NB4 (cell line): ENCODE results near the gene HDGF.

Source experiments
- DNase-seq: peaks from one replicate; pipeline ENCODE4 v3.0.0; 2010; ENCODE audit warnings: low read depth
- H3K4me3 ChIP-seq: one replicate; pipeline ENCODE4 v1.5.1; 2011; ENCODE audit warnings: mild to moderate bottlenecking, low read depth, low read length, moderate library complexity
- CTCF ChIP-seq: IDR thresholded peaks from one replicate; pipeline ENCODE4 v1.5.1; 2012; ENCODE audit warnings: low read depth, low read length
- MAX ChIP-seq: IDR thresholded peaks from 2 replicates; pipeline ENCODE4 v1.6.1; 2011; ENCODE audit warnings: low read depth, low read length
- MYC ChIP-seq: IDR thresholded peaks from 2 replicates; pipeline ENCODE4 v1.6.1; 2011; ENCODE audit warnings: low read depth, low read length
- POLR2A ChIP-seq: IDR thresholded peaks from 2 replicates; pipeline ENCODE4 v1.6.1; 2011; ENCODE audit warnings: mild to moderate bottlenecking; ENCODE audit not compliant: insufficient read length; ENCODE audit errors: extremely low read depth

HDGF gene

GRCh38 chr1:156733989-156734584 lies 17.4 kb downstream of the HDGF start:
- H3K4me3 ChIP-seq = no peak overlapping the region
- no peak for TF ChIP-seq POLR2A
- TF ChIP-seq MAX = no peak
- no peak for TF ChIP-seq MYC
- no peak for TF ChIP-seq CTCF
- no peak for DNase-seq

- peak; percentile 98 for DNase-seq
- H3K4me3 ChIP-seq = peak within 1 kb of the TSS; percentile 100
- TF ChIP-seq POLR2A (peak; percentile 63), MAX (peak; percentile 85), CTCF (no peak), MYC (peak; percentile 72)
These were observed 22.6 kb downstream of the HDGF start, which contains the start of gene ISG20L2 for GRCh38 chr1:156728599-156729462. Gene ISG20L2 (minus strand): TSS chr1:156728766. CDS start chr1:156727652, 1,114 bp downstream.

- DNase-seq = peak; percentile 87
- peak within 1 kb of the TSS; percentile 100 for H3K4me3 ChIP-seq
- TF ChIP-seq MYC (peak; percentile 24; the same call in 1 of the 2 replicates), CTCF (no peak), POLR2A (peak; percentile 38), MAX (no peak)
These were observed 23.4 kb downstream of the HDGF start, which contains the start of gene METTL25B for GRCh38 chr1:156727926-156728598. Gene METTL25B (plus strand): TSS chr1:156728469. CDS start chr1:156729105, 636 bp downstream.

- H3K4me3 ChIP-seq = peak overlapping the region; percentile 100
- DNase-seq = no peak
- TF ChIP-seq MAX (no peak), MYC (no peak), POLR2A (no peak), CTCF (no peak)
These were observed 24.0 kb downstream of the HDGF start for GRCh38 chr1:156727492-156727891.

- H3K4me3 ChIP-seq = peak overlapping the region; percentile 100
- DNase-seq = peak; percentile 86
- TF ChIP-seq CTCF = peak; percentile 72
- no peak for TF ChIP-seq POLR2A
These were observed 24.8 kb downstream of the HDGF start for GRCh38 chr1:156726549-156727226.
